IPS-20b (cell line): ENCODE data around the gene SASH1.

Source experiments
- H3K27ac ChIP-seq: one replicate; pipeline ENCODE4 v1.5.1; 2013; ENCODE audit warnings: low read length
- H3K27me3 ChIP-seq: 2 replicates; pipeline ENCODE4 v1.6.1; 2013; ENCODE audit warnings: mild to moderate bottlenecking, low read length, inconsistent platforms; ENCODE audit not compliant: insufficient read depth
- H3K36me3 ChIP-seq: 2 replicates; pipeline ENCODE4 v1.6.1; 2013; ENCODE audit warnings: low read depth, mild to moderate bottlenecking, inconsistent platforms, low read length, moderate library complexity; ENCODE audit not compliant: insufficient read depth
- H3K4me1 ChIP-seq: 2 replicates; pipeline ENCODE4 v1.6.1; 2013; ENCODE audit warnings: mild to moderate bottlenecking, control low read depth, inconsistent platforms, low read length, moderate library complexity; ENCODE audit not compliant: insufficient read depth
- H3K4me3 ChIP-seq: 2 replicates; pipeline ENCODE4 v1.5.1; 2013; ENCODE audit warnings: mild to moderate bottlenecking, low read length, inconsistent platforms
- H3K9ac ChIP-seq: 2 replicates; pipeline ENCODE4 v1.6.1; 2013; ENCODE audit warnings: low read depth, mild to moderate bottlenecking, inconsistent platforms, low read length, moderate library complexity
- H3K9me3 ChIP-seq: 2 replicates; pipeline ENCODE4 v1.6.1; 2013; ENCODE audit warnings: mild to moderate bottlenecking, low read depth, low read length, inconsistent platforms; ENCODE audit not compliant: insufficient read depth

Gene SASH1

DNA sequence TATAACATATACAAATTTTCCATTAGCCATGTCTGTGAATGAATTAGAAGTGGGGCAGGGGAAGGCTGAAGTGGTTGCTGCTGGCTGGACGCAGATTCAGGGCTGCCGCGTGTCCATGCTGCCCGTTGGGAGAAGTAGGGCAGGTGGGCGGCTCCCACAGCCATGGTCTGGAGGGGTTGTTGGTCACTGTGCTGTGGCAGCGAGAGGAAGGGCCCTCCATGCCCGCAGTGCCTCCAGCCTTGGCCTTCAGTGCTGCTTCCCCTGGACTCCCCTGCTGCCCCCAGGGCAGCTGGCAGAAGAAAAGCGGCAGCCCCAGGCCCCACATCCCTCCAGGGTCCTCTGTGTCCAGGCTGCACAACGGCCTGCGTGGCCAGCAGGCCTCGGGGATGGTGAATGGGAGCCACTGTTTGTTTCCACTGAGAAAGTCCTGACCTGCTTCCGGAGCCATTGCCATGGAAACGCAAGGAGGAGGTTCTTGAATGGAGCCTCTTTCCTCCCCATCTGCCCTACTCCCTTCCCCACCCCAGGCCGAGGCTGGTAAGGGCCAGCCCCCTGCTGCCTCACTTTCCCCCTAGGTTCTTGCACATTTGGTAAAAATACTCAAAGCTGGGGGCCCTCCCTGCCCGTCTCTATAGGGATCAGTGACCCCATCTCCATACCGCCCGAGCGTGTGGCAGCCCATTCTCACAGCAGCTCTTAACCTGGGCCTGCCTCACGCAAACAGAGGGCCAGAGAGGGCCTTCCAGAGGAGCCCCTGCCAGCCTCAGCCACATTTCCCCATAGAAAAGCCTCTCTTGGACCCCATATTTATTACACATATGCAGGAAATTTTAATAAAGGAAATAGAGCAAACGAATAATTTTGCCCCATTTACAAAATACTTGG is 113.3 kb downstream of the SASH1 start:
- no peak overlapping the region for H3K4me3 ChIP-seq
- no peak overlapping the region for H3K27ac ChIP-seq
- H3K27me3 ChIP-seq = no peaks in the 10 kb centered on the region
- no peaks in the 10 kb centered on the region; the same call in 1 of the 2 replicates for H3K4me1 ChIP-seq
- no peak overlapping the region for H3K9ac ChIP-seq
- H3K36me3 ChIP-seq = no peaks in the 10 kb centered on the region
- no peaks in the 10 kb centered on the region for H3K9me3 ChIP-seq

DNA sequence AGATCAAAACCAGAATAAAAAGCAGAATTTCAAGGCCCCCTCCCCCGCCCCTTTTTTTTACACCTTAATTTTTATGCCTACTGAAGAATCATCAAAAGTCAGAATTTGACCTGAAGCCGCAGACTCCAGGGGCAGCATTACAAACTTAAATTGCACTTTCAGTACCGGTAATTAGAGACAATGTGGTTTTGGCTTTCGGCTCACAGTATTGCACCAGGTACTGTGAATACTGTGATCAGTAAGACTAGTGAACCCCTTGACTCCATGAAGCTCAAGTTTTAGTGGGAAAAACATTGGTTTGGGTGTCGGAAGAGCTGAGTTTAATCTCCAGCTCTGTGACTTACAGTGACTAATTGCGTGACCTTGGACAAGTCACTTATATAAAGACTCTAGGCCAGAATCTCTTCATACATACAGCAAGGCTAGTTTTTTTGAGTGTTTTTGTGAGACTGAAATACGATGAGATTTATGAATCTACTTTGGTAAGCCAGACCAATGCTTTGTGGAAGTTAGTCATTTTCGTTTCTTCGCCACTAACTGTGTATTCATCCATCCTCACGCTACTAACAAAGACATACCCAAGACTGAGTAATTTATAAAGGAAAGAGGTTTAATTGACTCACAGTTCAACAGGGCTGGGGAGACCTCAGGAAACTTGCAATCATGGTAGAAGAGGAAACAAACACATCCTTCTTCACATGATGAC is 114.7 kb downstream of the SASH1 start:
- Histone ChIP-seq H3K27ac (no peak overlapping the region), H3K9me3 (no peaks in the 10 kb centered on the region), H3K9ac (no peak overlapping the region), H3K27me3 (no peaks in the 10 kb centered on the region), H3K4me1 (no peaks in the 10 kb centered on the region; the same call in 1 of the 2 replicates), H3K4me3 (no peak overlapping the region), H3K36me3 (no peaks in the 10 kb centered on the region)

- Histone ChIP-seq H3K9ac (no peak overlapping the region), H3K4me3 (no peak overlapping the region), H3K36me3 (no peaks in the 10 kb centered on the region), H3K27me3 (no peaks in the 10 kb centered on the region), H3K27ac (no peak overlapping the region), H3K9me3 (no peaks in the 10 kb centered on the region), H3K4me1 (no peaks in the 10 kb centered on the region; the same call in 1 of the 2 replicates)
These were observed 115.2 kb downstream of the SASH1 start for GRCh38 chr6:148457843-148458159.

GRCh38 chr6:148459238-148459637 is 116.6 kb downstream of the SASH1 start:
- no peak overlapping the region for H3K4me3 ChIP-seq
- no peak overlapping the region for H3K27ac ChIP-seq
- no peaks in the 10 kb centered on the region for H3K36me3 ChIP-seq
- no peaks in the 10 kb centered on the region for H3K9me3 ChIP-seq
- peaks cover 6% of the 10 kb centered on the region; the same call in 1 of the 2 replicates for H3K4me1 ChIP-seq
- H3K27me3 ChIP-seq = no peaks in the 10 kb centered on the region
- H3K9ac ChIP-seq = no peak overlapping the region

- Histone ChIP-seq H3K27ac (no peak overlapping the region), H3K4me3 (no peak overlapping the region), H3K36me3 (no peaks in the 10 kb centered on the region), H3K9me3 (no peaks in the 10 kb centered on the region), H3K27me3 (no peaks in the 10 kb centered on the region), H3K9ac (no peak overlapping the region), H3K4me1 (peaks cover 8% of the 10 kb centered on the region; the same call in 1 of the 2 replicates)
These were observed 118.4 kb downstream of the SASH1 start for GRCh38 chr6:148460876-148461646.

- Histone ChIP-seq H3K27ac (no peak overlapping the region), H3K36me3 (no peaks in the 10 kb centered on the region), H3K9ac (no peak overlapping the region), H3K4me1 (peaks cover 8% of the 10 kb centered on the region; the same call in 1 of the 2 replicates), H3K27me3 (no peaks in the 10 kb centered on the region), H3K4me3 (no peak overlapping the region), H3K9me3 (no peaks in the 10 kb centered on the region)
These were observed 119.4 kb downstream of the SASH1 start for GRCh38 chr6:148461986-148462577.

DNA sequence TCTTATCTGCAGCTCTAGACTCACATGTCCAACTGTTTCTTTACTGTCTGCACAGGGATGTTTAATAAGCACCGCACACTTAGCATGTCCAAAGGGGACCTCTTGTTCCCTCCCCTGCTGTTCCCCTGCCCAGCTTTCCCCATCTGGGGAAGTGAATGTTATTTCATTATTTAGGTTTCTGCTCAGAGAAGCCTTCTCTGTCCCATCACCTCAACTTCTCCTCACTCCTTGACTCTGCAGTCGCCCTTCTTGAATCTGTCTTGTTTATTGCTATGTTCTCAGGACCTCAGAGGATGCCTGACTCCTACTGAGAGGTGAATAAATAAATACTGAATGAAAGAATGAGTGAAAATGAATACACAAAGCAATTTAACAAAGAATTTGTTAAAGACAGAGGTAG is 121.0 kb downstream of the SASH1 start:
- Histone ChIP-seq H3K9ac (no peak overlapping the region), H3K4me1 (peaks cover 8% of the 10 kb centered on the region; the same call in 1 of the 2 replicates), H3K4me3 (no peak overlapping the region), H3K9me3 (no peaks in the 10 kb centered on the region), H3K27ac (no peak overlapping the region), H3K36me3 (no peaks in the 10 kb centered on the region), H3K27me3 (no peaks in the 10 kb centered on the region)

DNA sequence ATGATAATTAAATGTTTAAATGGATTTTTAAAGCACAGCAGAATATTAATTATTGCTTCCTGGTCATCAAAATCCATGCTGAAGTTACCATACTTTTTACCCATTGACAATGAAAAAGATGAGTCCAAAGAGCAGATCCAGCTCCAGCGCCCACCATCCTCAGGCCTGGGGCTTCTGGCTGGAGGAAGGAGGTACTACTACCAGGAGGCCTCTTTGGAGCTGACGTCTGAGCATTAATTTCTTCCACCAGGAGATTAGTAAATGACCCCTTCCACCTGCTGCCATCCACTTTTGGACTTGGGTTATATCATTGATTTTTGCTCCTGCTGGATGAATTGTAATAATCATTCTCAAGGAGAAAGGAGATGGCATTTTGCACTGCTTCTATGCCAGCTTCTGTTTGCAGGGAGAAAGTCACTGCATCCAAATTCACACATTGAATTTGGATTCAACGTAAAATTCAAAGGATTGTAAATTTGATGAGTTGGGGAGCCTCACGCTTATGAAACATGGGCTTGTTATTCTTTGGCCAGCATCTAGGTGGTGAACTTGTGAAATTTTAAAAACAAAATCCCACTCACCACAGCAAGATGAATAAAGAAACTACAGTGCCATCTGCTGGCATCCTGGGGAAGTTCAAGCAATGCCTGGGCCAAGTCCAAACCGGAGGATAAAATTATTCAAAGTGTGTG is 121.8 kb downstream of the SASH1 start:
- H3K9me3 ChIP-seq = no peaks in the 10 kb centered on the region
- no peak overlapping the region for H3K9ac ChIP-seq
- no peak overlapping the region for H3K4me3 ChIP-seq
- H3K27me3 ChIP-seq = no peaks in the 10 kb centered on the region
- peaks cover 8% of the 10 kb centered on the region; the same call in 1 of the 2 replicates for H3K4me1 ChIP-seq
- no peaks in the 10 kb centered on the region for H3K36me3 ChIP-seq
- H3K27ac ChIP-seq = no peak overlapping the region

DNA sequence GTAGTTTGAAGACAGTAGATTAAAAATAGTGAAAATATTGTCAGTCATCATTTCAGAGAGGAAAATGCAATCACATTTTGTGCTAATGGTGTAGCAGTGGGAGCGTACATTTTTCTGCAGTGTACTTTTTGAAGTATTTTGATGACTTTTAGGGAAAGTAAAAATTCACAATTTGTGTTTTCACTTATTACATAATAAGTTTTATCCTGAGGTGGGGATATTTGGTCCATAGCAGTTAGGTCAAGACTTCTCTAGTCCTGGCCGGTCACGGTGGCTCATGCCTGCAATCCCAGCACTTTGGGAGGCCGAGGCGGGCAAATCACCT is 122.3 kb downstream of the SASH1 start:
- Histone ChIP-seq H3K27me3 (no peaks in the 10 kb centered on the region), H3K27ac (no peak overlapping the region), H3K36me3 (no peaks in the 10 kb centered on the region), H3K4me1 (peaks cover 8% of the 10 kb centered on the region; the same call in 1 of the 2 replicates), H3K9me3 (no peaks in the 10 kb centered on the region), H3K9ac (no peak overlapping the region), H3K4me3 (no peak overlapping the region)

DNA sequence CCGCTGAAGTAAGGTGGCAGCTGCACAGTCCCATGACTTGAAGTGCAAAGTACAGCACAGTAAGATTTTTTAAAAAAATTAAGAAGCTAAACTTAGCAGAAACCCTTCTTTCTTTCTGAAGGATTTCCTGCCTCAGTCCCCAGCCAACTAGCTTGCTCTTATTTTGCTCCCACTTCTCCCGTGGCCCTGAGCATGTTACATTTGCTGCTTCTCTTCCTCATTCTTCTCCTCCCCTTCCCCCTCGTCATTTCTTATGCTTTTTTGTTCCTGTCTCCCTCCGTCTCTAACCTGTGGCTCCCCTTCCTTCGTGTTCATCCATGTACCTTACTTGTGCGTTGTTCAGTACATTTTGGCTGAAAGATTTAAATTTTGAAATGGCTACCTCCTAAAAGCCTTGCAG is 123.0 kb downstream of the SASH1 start:
- Histone ChIP-seq H3K27me3 (no peaks in the 10 kb centered on the region), H3K4me3 (no peak overlapping the region), H3K9ac (no peak overlapping the region), H3K4me1 (peaks cover 8% of the 10 kb centered on the region; the same call in 1 of the 2 replicates), H3K9me3 (no peaks in the 10 kb centered on the region), H3K27ac (no peak overlapping the region), H3K36me3 (no peaks in the 10 kb centered on the region)

- H3K4me3 ChIP-seq = no peak overlapping the region
- no peak overlapping the region for H3K9ac ChIP-seq
- H3K27me3 ChIP-seq = no peaks in the 10 kb centered on the region
- H3K27ac ChIP-seq = no peak overlapping the region
- H3K4me1 ChIP-seq = peaks cover 11% of the 10 kb centered on the region; the same call in 1 of the 2 replicates
- H3K36me3 ChIP-seq = no peaks in the 10 kb centered on the region
- H3K9me3 ChIP-seq = no peaks in the 10 kb centered on the region
These were observed 123.5 kb downstream of the SASH1 start for GRCh38 chr6:148466158-148466557.
